Measurements from ENCODE around the gene STX18. TPM values are rescaled to one million over a fixed set of nuclear protein-coding genes. Genes with fewer than 3 reads are reported as not detected.

Gene STX18
- total and polyA plus RNA-seq, 4 donors = 10.2 to 17.1 (median 12.4) TPM

- Histone ChIP-seq H3K9me3 (ENCODE audit: control insufficient read depth in 4 of 4, low read length in 3 of 4) (no peaks in the 10 kb centered on the region), H3K4me3 (ENCODE audit: low read depth in 1 of 3, low read length in 3 of 3) (no peak overlapping the region), H3K9ac (ENCODE audit: low read depth in 1 of 2, low read length in 2 of 2) (no peak overlapping the region), H3K4me1 (ENCODE audit: control insufficient read depth in 4 of 4, insufficient read depth in 4 of 4, low read length in 3 of 4) (peaks cover 0 to 9% (median under 1%) of the 10 kb centered on the region in 4 donors), H3K36me3 (ENCODE audit: control insufficient read depth in 4 of 4, insufficient read depth in 3 of 4, low read depth in 1 of 4, low read length in 3 of 4) (peaks cover 0 to 29% (median 14%) of the 10 kb centered on the region in 4 donors), H3K27me3 (ENCODE audit: control insufficient read depth in 4 of 4, insufficient read depth in 4 of 4, low read length in 3 of 4) (no peaks in the 10 kb centered on the region), H3K27ac (ENCODE audit: low read depth in 1 of 2, low read length in 2 of 2) (no peak overlapping the region)
- DNase-seq (ENCODE audit: low spot score) = no peak
- TF ChIP-seq, protein P1, sequence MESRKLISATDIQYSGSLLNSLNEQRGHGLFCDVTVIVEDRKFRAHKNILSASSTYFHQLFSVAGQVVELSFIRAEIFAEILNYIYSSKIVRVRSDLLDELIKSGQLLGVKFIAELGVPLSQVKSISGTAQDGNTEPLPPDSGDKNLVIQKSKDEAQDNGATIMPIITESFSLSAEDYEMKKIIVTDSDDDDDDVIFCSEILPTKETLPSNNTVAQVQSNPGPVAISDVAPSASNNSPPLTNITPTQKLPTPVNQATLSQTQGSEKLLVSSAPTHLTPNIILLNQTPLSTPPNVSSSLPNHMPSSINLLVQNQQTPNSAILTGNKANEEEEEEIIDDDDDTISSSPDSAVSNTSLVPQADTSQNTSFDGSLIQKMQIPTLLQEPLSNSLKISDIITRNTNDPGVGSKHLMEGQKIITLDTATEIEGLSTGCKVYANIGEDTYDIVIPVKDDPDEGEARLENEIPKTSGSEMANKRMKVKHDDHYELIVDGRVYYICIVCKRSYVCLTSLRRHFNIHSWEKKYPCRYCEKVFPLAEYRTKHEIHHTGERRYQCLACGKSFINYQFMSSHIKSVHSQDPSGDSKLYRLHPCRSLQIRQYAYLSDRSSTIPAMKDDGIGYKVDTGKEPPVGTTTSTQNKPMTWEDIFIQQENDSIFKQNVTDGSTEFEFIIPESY (IDR thresholded peaks at IDR 0.05) = no peak
- no peak for TF ChIP-seq HNF4A (conservative IDR thresholded peaks at IDR 0.05)
- TF ChIP-seq NR2F2 (IDR thresholded peaks at IDR 0.05) = no peak
- TF ChIP-seq EGR1 (IDR thresholded peaks at IDR 0.05; ENCODE audit: low read depth in 2 of 2) = no peak
- TF ChIP-seq JUND (IDR thresholded peaks at IDR 0.05) = no peak
- no peak for TF ChIP-seq MAX (IDR thresholded peaks at IDR 0.05)
- WGBS = 96% methylated on average over 7 of the region's 7 CpGs
These were observed 116.2 kb downstream of the STX18 start for GRCh38 chr4:4425696-4426095.

GRCh38 chr4:4425119-4425690, 116.6 kb downstream of the STX18 start:
- Histone ChIP-seq H3K4me1 (ENCODE audit: control insufficient read depth in 4 of 4, insufficient read depth in 4 of 4, low read length in 3 of 4) (peaks cover 0 to 9% (median under 1%) of the 10 kb centered on the region in 4 donors), H3K27me3 (ENCODE audit: control insufficient read depth in 4 of 4, insufficient read depth in 4 of 4, low read length in 3 of 4) (no peaks in the 10 kb centered on the region), H3K4me3 (ENCODE audit: low read depth in 1 of 3, low read length in 3 of 3) (no peak overlapping the region), H3K36me3 (ENCODE audit: control insufficient read depth in 4 of 4, insufficient read depth in 3 of 4, low read depth in 1 of 4, low read length in 3 of 4) (peaks cover 3 to 34% (median 18%) of the 10 kb centered on the region in 4 donors), H3K9ac (ENCODE audit: low read depth in 1 of 2, low read length in 2 of 2) (no peak overlapping the region), H3K9me3 (ENCODE audit: control insufficient read depth in 4 of 4, low read length in 3 of 4) (no peaks in the 10 kb centered on the region), H3K27ac (ENCODE audit: low read depth in 1 of 2, low read length in 2 of 2) (no peak overlapping the region)
- 93% methylated on average over 13 of the region's 13 CpGs for WGBS
- TF ChIP-seq HNF4G (IDR thresholded peaks at IDR 0.05) (no peak), RAD21 (IDR thresholded peaks at IDR 0.05) (no peak), YY1 (IDR thresholded peaks at IDR 0.05) (no peak), RXRA (IDR thresholded peaks at IDR 0.05) (no peak), FOXA2 (IDR thresholded peaks at IDR 0.05) (no peak), FOXA1 (IDR thresholded peaks at IDR 0.05) (no peak), EGR1 (IDR thresholded peaks at IDR 0.05; ENCODE audit: low read depth in 2 of 2) (no peak), HNF4A (conservative IDR thresholded peaks at IDR 0.05) (no peak), GABPA (IDR thresholded peaks at IDR 0.05 in 1 of 2, conservative IDR thresholded peaks at IDR 0.05 in 1 of 2) (no peak), SP1 (IDR thresholded peaks at IDR 0.05) (no peak), JUND (IDR thresholded peaks at IDR 0.05) (no peak), MAX (IDR thresholded peaks at IDR 0.05) (no peak)
- TF ChIP-seq, protein P1 (IDR thresholded peaks at IDR 0.05) = no peak
- TF ChIP-seq, protein P2, sequence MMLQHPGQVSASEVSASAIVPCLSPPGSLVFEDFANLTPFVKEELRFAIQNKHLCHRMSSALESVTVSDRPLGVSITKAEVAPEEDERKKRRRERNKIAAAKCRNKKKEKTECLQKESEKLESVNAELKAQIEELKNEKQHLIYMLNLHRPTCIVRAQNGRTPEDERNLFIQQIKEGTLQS (IDR thresholded peaks at IDR 0.05) = no peak
- TF ChIP-seq, protein P3, sequence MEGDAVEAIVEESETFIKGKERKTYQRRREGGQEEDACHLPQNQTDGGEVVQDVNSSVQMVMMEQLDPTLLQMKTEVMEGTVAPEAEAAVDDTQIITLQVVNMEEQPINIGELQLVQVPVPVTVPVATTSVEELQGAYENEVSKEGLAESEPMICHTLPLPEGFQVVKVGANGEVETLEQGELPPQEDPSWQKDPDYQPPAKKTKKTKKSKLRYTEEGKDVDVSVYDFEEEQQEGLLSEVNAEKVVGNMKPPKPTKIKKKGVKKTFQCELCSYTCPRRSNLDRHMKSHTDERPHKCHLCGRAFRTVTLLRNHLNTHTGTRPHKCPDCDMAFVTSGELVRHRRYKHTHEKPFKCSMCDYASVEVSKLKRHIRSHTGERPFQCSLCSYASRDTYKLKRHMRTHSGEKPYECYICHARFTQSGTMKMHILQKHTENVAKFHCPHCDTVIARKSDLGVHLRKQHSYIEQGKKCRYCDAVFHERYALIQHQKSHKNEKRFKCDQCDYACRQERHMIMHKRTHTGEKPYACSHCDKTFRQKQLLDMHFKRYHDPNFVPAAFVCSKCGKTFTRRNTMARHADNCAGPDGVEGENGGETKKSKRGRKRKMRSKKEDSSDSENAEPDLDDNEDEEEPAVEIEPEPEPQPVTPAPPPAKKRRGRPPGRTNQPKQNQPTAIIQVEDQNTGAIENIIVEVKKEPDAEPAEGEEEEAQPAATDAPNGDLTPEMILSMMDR (IDR thresholded peaks at IDR 0.05; ENCODE audit: low read depth, low read length, missing input control) = no peak
- no peak for DNase-seq (ENCODE audit: low spot score)

Measured in liver (tissue), 9 donors.